ENCODE data around the gene MAD2L2. TPM values are rescaled to one million over a fixed set of nuclear protein-coding genes. Genes with fewer than 3 reads are reported as not detected.

MAD2L2 gene
- total RNA-seq, 1 donor from 2014 or later, result 48.0 TPM

DNA sequence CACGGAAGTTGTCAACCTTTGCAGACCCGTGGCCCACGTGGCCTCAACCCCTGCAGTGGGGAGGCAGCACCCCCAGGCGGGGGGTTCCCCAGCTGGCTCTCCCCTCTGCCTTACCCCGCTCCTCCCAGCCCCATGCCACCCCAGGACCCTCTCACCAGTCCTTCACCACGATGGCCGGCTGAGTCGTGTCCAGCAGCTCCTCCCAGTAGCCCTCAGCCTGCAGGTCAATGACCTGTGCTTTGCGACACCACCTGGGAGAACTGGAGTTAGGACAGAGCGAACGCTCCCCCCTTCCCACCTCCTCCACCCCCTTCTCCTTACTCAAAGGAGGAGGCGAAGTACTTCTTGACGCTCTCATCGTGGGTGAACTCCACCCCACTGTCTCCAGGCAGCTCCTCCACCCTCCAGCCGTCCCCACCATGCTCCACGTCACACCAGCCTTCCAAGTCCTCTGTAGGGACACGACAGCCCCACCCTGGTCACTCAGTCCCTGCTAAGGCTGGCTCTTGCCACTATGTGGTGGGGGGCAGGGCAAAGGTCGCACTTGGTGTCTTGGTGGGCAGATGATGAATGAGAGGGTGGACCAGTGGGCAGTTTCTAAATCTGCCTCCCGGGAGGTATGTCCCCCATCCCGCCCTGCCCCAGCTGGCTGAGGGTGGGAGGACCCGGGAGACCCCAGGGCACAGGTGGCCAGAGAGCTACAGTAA is 31.2 kb downstream of the MAD2L2 start:
- DNase-seq (ENCODE audit: extremely low spot score, unreplicated experiment), result no peak
- Mint-ChIP-seq H3K27ac (ENCODE audit: unreplicated experiment) (no peak overlapping the region), H3K9me3 (ENCODE audit: unreplicated experiment) (no peaks in the 10 kb centered on the region), H3K4me1 (ENCODE audit: unreplicated experiment) (peaks cover 12% of the 10 kb centered on the region), H3K4me3 (ENCODE audit: unreplicated experiment) (no peak overlapping the region), H3K36me3 (ENCODE audit: unreplicated experiment) (no peaks in the 10 kb centered on the region), H3K27me3 (ENCODE audit: unreplicated experiment) (peaks cover 6% of the 10 kb centered on the region)
- TF ChIP-seq CTCF (IDR thresholded peaks at IDR 0.05), result no peak

DNA sequence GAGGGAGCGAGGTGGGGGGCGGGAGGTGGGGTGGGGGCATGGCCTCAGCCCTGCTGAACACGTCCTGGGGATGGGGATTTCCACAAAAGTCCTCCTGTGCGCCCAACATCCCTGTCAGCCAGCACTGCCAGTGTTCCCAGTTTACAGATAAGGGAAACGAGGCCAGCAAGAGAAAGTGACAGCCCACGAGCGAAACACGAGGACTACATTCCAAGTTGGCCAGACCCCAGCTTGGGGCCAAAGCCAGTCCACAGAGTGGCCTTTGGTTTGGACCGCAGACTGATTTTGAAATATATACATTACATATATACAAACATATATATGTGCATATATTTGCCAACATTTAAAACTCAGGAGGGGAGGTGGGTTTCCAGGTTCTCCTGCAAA is 31.7 kb downstream of the MAD2L2 start:
- Mint-ChIP-seq H3K27me3 (ENCODE audit: unreplicated experiment) (peaks cover 6% of the 10 kb centered on the region), H3K9me3 (ENCODE audit: unreplicated experiment) (no peaks in the 10 kb centered on the region), H3K36me3 (ENCODE audit: unreplicated experiment) (no peaks in the 10 kb centered on the region), H3K4me3 (ENCODE audit: unreplicated experiment) (no peak overlapping the region), H3K4me1 (ENCODE audit: unreplicated experiment) (peaks cover 12% of the 10 kb centered on the region), H3K27ac (ENCODE audit: unreplicated experiment) (no peak overlapping the region)
- no peak for DNase-seq (ENCODE audit: extremely low spot score, unreplicated experiment)
- no peak for TF ChIP-seq CTCF (IDR thresholded peaks at IDR 0.05)

DNA sequence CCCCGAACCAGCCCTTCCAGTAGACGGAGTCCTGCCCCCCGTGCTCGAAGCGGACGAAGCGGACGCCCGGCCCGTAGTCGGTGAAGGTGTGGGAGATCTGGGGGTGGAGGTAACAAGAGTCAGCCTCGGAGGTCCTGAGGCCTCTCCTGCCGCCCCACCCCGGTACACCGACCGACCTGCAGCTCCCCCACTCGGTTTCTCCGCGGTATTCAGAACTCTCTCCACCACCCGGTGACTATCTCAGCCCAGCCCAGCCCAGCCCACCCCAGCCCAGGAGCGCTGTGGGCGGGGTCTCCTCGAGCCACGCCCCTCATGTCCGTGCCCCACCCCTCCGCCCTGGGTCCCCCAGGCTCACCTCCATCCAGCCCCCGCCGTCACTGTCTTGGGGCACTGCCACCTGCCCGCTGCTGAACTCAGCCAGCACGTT is 32.2 kb downstream of the MAD2L2 start:
- no peak overlapping the region for H3K4me3 Mint-ChIP-seq (ENCODE audit: unreplicated experiment)
- H3K9me3 Mint-ChIP-seq (ENCODE audit: unreplicated experiment), result no peaks in the 10 kb centered on the region
- no peak overlapping the region for H3K27ac Mint-ChIP-seq (ENCODE audit: unreplicated experiment)
- DNase-seq (ENCODE audit: extremely low spot score, unreplicated experiment), result no peak
- TF ChIP-seq CTCF (IDR thresholded peaks at IDR 0.05), result no peak
- no peaks in the 10 kb centered on the region for H3K36me3 Mint-ChIP-seq (ENCODE audit: unreplicated experiment)
- peaks cover 12% of the 10 kb centered on the region for H3K4me1 Mint-ChIP-seq (ENCODE audit: unreplicated experiment)
- H3K27me3 Mint-ChIP-seq (ENCODE audit: unreplicated experiment), result peaks cover 6% of the 10 kb centered on the region

GRCh38 chr1:11648039-11648438 is 32.9 kb downstream of the MAD2L2 start:
- TF ChIP-seq CTCF (IDR thresholded peaks at IDR 0.05), result no peak
- Mint-ChIP-seq H3K9me3 (ENCODE audit: unreplicated experiment) (no peaks in the 10 kb centered on the region), H3K4me1 (ENCODE audit: unreplicated experiment) (peaks cover 12% of the 10 kb centered on the region), H3K27ac (ENCODE audit: unreplicated experiment) (no peak overlapping the region), H3K4me3 (ENCODE audit: unreplicated experiment) (no peak overlapping the region), H3K27me3 (ENCODE audit: unreplicated experiment) (peaks cover 6% of the 10 kb centered on the region), H3K36me3 (ENCODE audit: unreplicated experiment) (no peaks in the 10 kb centered on the region)
- no peak for DNase-seq (ENCODE audit: extremely low spot score, unreplicated experiment)

GRCh38 chr1:11647333-11647732 is 33.6 kb downstream of the MAD2L2 start:
- TF ChIP-seq CTCF (IDR thresholded peaks at IDR 0.05), result no peak
- DNase-seq (ENCODE audit: extremely low spot score, unreplicated experiment), result no peak
- no peak overlapping the region for H3K4me3 Mint-ChIP-seq (ENCODE audit: unreplicated experiment)
- H3K36me3 Mint-ChIP-seq (ENCODE audit: unreplicated experiment), result no peaks in the 10 kb centered on the region
- peaks cover 12% of the 10 kb centered on the region for H3K4me1 Mint-ChIP-seq (ENCODE audit: unreplicated experiment)
- H3K27me3 Mint-ChIP-seq (ENCODE audit: unreplicated experiment), result peaks cover 6% of the 10 kb centered on the region
- H3K27ac Mint-ChIP-seq (ENCODE audit: unreplicated experiment), result no peak overlapping the region
- H3K9me3 Mint-ChIP-seq (ENCODE audit: unreplicated experiment), result no peaks in the 10 kb centered on the region

Data from osteocyte (in vitro differentiated cells).